Neuronal stem cell (in vitro differentiated cells): Measurements from ENCODE around the gene DGAT2.
A peak's percentile ranks its signal among the peaks of the same experiment; 100 is the strongest.

ENCODE experiments used
- DNase-seq: peaks from one replicate; pipeline ENCODE4 v3.0.0-alpha.2; 2013; ENCODE audit warnings: low spot score
- H2AFZ ChIP-seq: one replicate; pipeline ENCODE4 v1.6.1; 2013; ENCODE audit warnings: mild to moderate bottlenecking, low read length, inconsistent platforms
- H2AK5ac ChIP-seq: 2 replicates; pipeline ENCODE4 v1.6.1; 2013; ENCODE audit warnings: low read depth, mild to moderate bottlenecking, inconsistent platforms, low read length, moderate library complexity, mixed read lengths
- H2BK120ac ChIP-seq: 2 replicates; pipeline ENCODE4 v1.6.1; 2013; ENCODE audit warnings: low read depth, mild to moderate bottlenecking, inconsistent platforms, low read length, moderate library complexity, mixed read lengths
- H2BK12ac ChIP-seq: one replicate; pipeline ENCODE4 v1.6.1; 2013; ENCODE audit warnings: low read length, inconsistent platforms
- H2BK15ac ChIP-seq: 2 replicates; pipeline ENCODE4 v1.6.1; 2013; ENCODE audit warnings: mild to moderate bottlenecking, low read length, inconsistent platforms, mixed read lengths
- H2BK5ac ChIP-seq: one replicate; pipeline ENCODE4 v1.6.1; 2013; ENCODE audit warnings: inconsistent platforms, mild to moderate bottlenecking, low read length, moderate library complexity
- H3K14ac ChIP-seq: one replicate; pipeline ENCODE4 v1.6.1; 2013; ENCODE audit warnings: low read length, inconsistent platforms
- H3K18ac ChIP-seq: 2 replicates; pipeline ENCODE4 v1.6.1; 2013; ENCODE audit warnings: low read length, inconsistent platforms
- H3K23ac ChIP-seq: 2 replicates; pipeline ENCODE4 v1.6.1; 2013; ENCODE audit warnings: low read depth, mild to moderate bottlenecking, mixed read lengths, low read length, inconsistent platforms; ENCODE audit not compliant: poor library complexity
- H3K27ac ChIP-seq: replicated peaks from 3 replicates; pipeline ENCODE4 v1.5.1; 2013; ENCODE audit warnings: low read length, inconsistent platforms
- H3K27me3 ChIP-seq, 3 experiments: 2 replicates each; pipeline ENCODE4 v1.6.1; 2013; ENCODE audit warnings: low read length in 3 of 3, mild to moderate bottlenecking in 2 of 3, inconsistent platforms in 1 of 3, low read depth in 1 of 3, mixed read lengths in 1 of 3, moderate library complexity in 1 of 3; ENCODE audit not compliant: control insufficient read depth in 3 of 3, insufficient read depth in 3 of 3
- H3K36me3 ChIP-seq, 2 donors: replicated peaks in 1 of 2; 2 replicates each; pipeline ENCODE4 v1.6.1; 2013; ENCODE audit warnings: low read length in 2 of 2; ENCODE audit not compliant: control insufficient read depth in 2 of 2, insufficient read depth in 2 of 2
- H3K4ac ChIP-seq: 2 replicates; pipeline ENCODE4 v1.6.1; 2013; ENCODE audit warnings: inconsistent platforms, mild to moderate bottlenecking, low read length, moderate library complexity
- H3K4me1 ChIP-seq, 2 donors: 1 replicate in 1 of 2; 2 replicates in 1 of 2; pipeline ENCODE4 v1.6.1; 2013; ENCODE audit warnings: low read length in 2 of 2, low read depth in 1 of 2; ENCODE audit not compliant: control insufficient read depth in 2 of 2, insufficient read depth in 1 of 2
- H3K4me2 ChIP-seq: one replicate; pipeline ENCODE4 v1.6.1; 2013; ENCODE audit warnings: mild to moderate bottlenecking, low read length, inconsistent platforms; ENCODE audit not compliant: insufficient read depth, poor library complexity, severe bottlenecking
- H3K4me3 ChIP-seq, 2 donors: 2 replicates each; pipeline ENCODE4 v1.5.1; 2013; ENCODE audit warnings: low read length in 2 of 2, mild to moderate bottlenecking in 2 of 2, inconsistent platforms in 1 of 2, moderate library complexity in 1 of 2
- H3K79me1 ChIP-seq: one replicate; pipeline ENCODE4 v1.6.1; 2013; ENCODE audit warnings: low read depth, mild to moderate bottlenecking, inconsistent platforms, low read length, moderate library complexity
- H3K9ac ChIP-seq: one replicate; pipeline ENCODE4 v1.6.1; 2013; ENCODE audit warnings: mild to moderate bottlenecking, low read depth, low read length, inconsistent platforms; ENCODE audit not compliant: poor library complexity
- H3K9me3 ChIP-seq, 2 donors: replicated peaks in 1 of 2; 2 replicates each; pipeline versions ENCODE3 to v1.6.1; 2013; ENCODE audit warnings: low read length in 2 of 2, mild to moderate bottlenecking in 2 of 2, inconsistent platforms in 1 of 2, low read depth in 1 of 2, mixed read lengths in 1 of 2, moderate library complexity in 1 of 2; ENCODE audit not compliant: control insufficient read depth in 2 of 2, insufficient read depth in 1 of 2
- H4K8ac ChIP-seq: one replicate; pipeline ENCODE4 v1.6.1; 2013; ENCODE audit warnings: low read depth, mild to moderate bottlenecking, inconsistent platforms, low read length, moderate library complexity
- H4K91ac ChIP-seq: one replicate; pipeline ENCODE4 v1.6.1; 2013; ENCODE audit warnings: low read length, low read depth, mild to moderate bottlenecking, inconsistent platforms; ENCODE audit not compliant: poor library complexity
- WGBS, 2 donors: extraction: QIAGEN DNeasy Blood & Tissue Kit; methylation state at CpG; one replicate each; pipeline ENCODE4 v1.1.7; 2013; ENCODE audit warnings: missing lambda C conversion rate in 2 of 2, mixed read lengths in 1 of 2; ENCODE audit not compliant: insufficient read length in 2 of 2, insufficient replicate concordance in 1 of 2; ENCODE audit errors: extremely low coverage in 2 of 2; 5-methylcytosine and 5-hydroxymethylcytosine counted together

The DGAT2 gene

GRCh38 chr11:75780888-75781287 lies 12.3 kb downstream of the DGAT2 start:
- Histone ChIP-seq H3K36me3 (no peaks in the 10 kb centered on the region), H3K9me3 (no peaks in the 10 kb centered on the region), H3K23ac (no peak overlapping the region), H2AK5ac (no peak overlapping the region), H3K4me1 (no peaks in the 10 kb centered on the region), H3K18ac (no peak overlapping the region), H3K79me1 (no peaks in the 10 kb centered on the region), H2BK12ac (no peak overlapping the region), H4K8ac (no peak overlapping the region), H2BK15ac (no peak overlapping the region), H3K9ac (no peak overlapping the region), H3K27me3 (peaks cover 0 to 48% (median 0%) of the 10 kb centered on the region in 3 experiments), H3K14ac (no peak overlapping the region), H3K4me2 (no peak overlapping the region), H3K4me3 (no peak overlapping the region), H3K4ac (no peak overlapping the region), H3K27ac (no peak overlapping the region), H2AFZ (no peak overlapping the region), H2BK120ac (no peak overlapping the region), H2BK5ac (no peak overlapping the region), H4K91ac (no peak overlapping the region)
- no CpG with 5 or more reads among the region's 3 CpGs for WGBS, 2 donors
- no peak for DNase-seq

GRCh38 chr11:75781296-75781695 lies 12.7 kb downstream of the DGAT2 start:
- H2BK120ac ChIP-seq = no peak overlapping the region
- no peak overlapping the region for H2AK5ac ChIP-seq
- peak overlapping the region in 1 of 2 donors; percentile 29 for H3K4me3 ChIP-seq
- peaks cover 0 to 48% (median 0%) of the 10 kb centered on the region in 3 experiments for H3K27me3 ChIP-seq
- no peak overlapping the region for H2BK12ac ChIP-seq
- no peaks in the 10 kb centered on the region for H3K36me3 ChIP-seq
- no peak overlapping the region for H3K4me2 ChIP-seq
- no peak overlapping the region for H2BK15ac ChIP-seq
- no peaks in the 10 kb centered on the region for H3K9me3 ChIP-seq
- no peak overlapping the region for H2BK5ac ChIP-seq
- no peak overlapping the region for H3K18ac ChIP-seq
- no peak overlapping the region for H4K8ac ChIP-seq
- H4K91ac ChIP-seq = no peak overlapping the region
- no peak for DNase-seq
- no peak overlapping the region for H3K9ac ChIP-seq
- H3K14ac ChIP-seq = peak overlapping the region; percentile 40
- no peak overlapping the region for H2AFZ ChIP-seq
- no CpG with 5 or more reads among the region's 7 CpGs for WGBS, 2 donors
- H3K4ac ChIP-seq = no peak overlapping the region
- no peaks in the 10 kb centered on the region for H3K79me1 ChIP-seq
- no peak overlapping the region for H3K27ac ChIP-seq
- H3K23ac ChIP-seq = no peak overlapping the region
- no peaks in the 10 kb centered on the region for H3K4me1 ChIP-seq

GRCh38 chr11:75781831-75782230 lies 13.3 kb downstream of the DGAT2 start:
- no peak overlapping the region for H4K91ac ChIP-seq
- DNase-seq = no peak
- H3K4me3 ChIP-seq = no peak overlapping the region
- H3K4me2 ChIP-seq = no peak overlapping the region
- H3K4me1 ChIP-seq = no peaks in the 10 kb centered on the region
- H3K4ac ChIP-seq = no peak overlapping the region
- no peak overlapping the region for H3K27ac ChIP-seq
- H3K18ac ChIP-seq = no peak overlapping the region
- WGBS, 2 donors = no CpG with 5 or more reads among the region's 9 CpGs
- no peak overlapping the region for H3K14ac ChIP-seq
- no peak overlapping the region for H4K8ac ChIP-seq
- H3K9ac ChIP-seq = no peak overlapping the region
- no peak overlapping the region for H2BK5ac ChIP-seq
- no peaks in the 10 kb centered on the region for H3K9me3 ChIP-seq
- no peak overlapping the region for H2BK12ac ChIP-seq
- peaks cover 0 to 48% (median 0%) of the 10 kb centered on the region in 3 experiments for H3K27me3 ChIP-seq
- no peak overlapping the region for H2BK120ac ChIP-seq
- H3K36me3 ChIP-seq = no peaks in the 10 kb centered on the region
- H3K23ac ChIP-seq = no peak overlapping the region
- no peaks in the 10 kb centered on the region for H3K79me1 ChIP-seq
- no peak overlapping the region for H2AFZ ChIP-seq
- H2BK15ac ChIP-seq = no peak overlapping the region
- no peak overlapping the region for H2AK5ac ChIP-seq

GRCh38 chr11:75782540-75783263 lies 14.1 kb downstream of the DGAT2 start:
- Histone ChIP-seq H2BK12ac (no peak overlapping the region), H3K27me3 (peaks cover 0 to 48% (median 0%) of the 10 kb centered on the region in 3 experiments), H3K9ac (no peak overlapping the region), H2AFZ (no peak overlapping the region), H3K27ac (no peak overlapping the region), H2AK5ac (no peak overlapping the region), H3K18ac (no peak overlapping the region), H3K36me3 (no peaks in the 10 kb centered on the region), H3K23ac (no peak overlapping the region), H2BK15ac (no peak overlapping the region), H3K9me3 (no peaks in the 10 kb centered on the region), H4K8ac (no peak overlapping the region), H2BK5ac (no peak overlapping the region), H4K91ac (no peak overlapping the region), H3K4me1 (no peaks in the 10 kb centered on the region), H3K4me3 (no peak overlapping the region), H3K4ac (no peak overlapping the region), H3K14ac (no peak overlapping the region), H2BK120ac (no peak overlapping the region), H3K4me2 (no peak overlapping the region), H3K79me1 (no peaks in the 10 kb centered on the region)
- no CpG with 5 or more reads among the region's 4 CpGs for WGBS, 2 donors
- DNase-seq = no peak
